ENCODE measurements around the gene VARS2.

The VARS2 gene

DNA sequence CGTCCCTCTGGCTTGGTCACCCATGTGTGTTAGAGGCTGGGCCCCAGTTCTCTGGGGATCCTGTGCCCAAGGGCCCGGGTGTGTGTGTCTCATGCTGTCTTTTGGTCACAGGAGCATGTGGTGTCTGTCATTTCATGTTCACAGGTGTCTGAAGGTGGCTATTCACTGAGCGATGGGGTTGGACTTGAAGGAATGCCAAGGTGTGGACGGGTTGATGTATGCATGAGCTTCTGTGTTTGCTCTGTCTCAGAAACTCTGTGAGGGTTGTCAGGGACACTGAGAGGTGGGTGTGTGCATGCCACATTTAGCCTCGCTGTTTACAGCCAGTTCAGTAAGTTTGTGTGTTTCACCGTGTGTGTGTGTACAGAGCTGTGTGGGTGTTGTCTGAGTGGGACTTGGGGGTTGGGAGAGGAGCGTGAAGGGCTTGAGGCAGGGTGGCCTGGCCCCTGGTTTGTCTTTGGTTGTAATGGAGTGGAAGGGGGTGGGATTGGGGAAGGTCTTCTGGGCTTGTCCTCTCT, 28.5 kb upstream of the VARS2 start:
- peak overlapping the region; percentile 80 for H3K4me3 ChIP-seq (ENCODE audit: low read length)
- DNase-seq (ENCODE audit: low read depth), result peak; percentile 78
- TF ChIP-seq, protein P1, sequence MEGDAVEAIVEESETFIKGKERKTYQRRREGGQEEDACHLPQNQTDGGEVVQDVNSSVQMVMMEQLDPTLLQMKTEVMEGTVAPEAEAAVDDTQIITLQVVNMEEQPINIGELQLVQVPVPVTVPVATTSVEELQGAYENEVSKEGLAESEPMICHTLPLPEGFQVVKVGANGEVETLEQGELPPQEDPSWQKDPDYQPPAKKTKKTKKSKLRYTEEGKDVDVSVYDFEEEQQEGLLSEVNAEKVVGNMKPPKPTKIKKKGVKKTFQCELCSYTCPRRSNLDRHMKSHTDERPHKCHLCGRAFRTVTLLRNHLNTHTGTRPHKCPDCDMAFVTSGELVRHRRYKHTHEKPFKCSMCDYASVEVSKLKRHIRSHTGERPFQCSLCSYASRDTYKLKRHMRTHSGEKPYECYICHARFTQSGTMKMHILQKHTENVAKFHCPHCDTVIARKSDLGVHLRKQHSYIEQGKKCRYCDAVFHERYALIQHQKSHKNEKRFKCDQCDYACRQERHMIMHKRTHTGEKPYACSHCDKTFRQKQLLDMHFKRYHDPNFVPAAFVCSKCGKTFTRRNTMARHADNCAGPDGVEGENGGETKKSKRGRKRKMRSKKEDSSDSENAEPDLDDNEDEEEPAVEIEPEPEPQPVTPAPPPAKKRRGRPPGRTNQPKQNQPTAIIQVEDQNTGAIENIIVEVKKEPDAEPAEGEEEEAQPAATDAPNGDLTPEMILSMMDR (IDR thresholded peaks at IDR 0.05; ENCODE audit: insufficient read depth, low read depth, low read length, missing control alignments), result no peak

GRCh38 chr6:30885999-30886896, 27.8 kb upstream of the VARS2 start:
- peak overlapping the region; percentile 80 for H3K4me3 ChIP-seq (ENCODE audit: low read length)
- TF ChIP-seq, protein P1 (IDR thresholded peaks at IDR 0.05; ENCODE audit: insufficient read depth, low read depth, low read length, missing control alignments), result no peak
- peak; percentile 95 for DNase-seq (ENCODE audit: low read depth)

DNA sequence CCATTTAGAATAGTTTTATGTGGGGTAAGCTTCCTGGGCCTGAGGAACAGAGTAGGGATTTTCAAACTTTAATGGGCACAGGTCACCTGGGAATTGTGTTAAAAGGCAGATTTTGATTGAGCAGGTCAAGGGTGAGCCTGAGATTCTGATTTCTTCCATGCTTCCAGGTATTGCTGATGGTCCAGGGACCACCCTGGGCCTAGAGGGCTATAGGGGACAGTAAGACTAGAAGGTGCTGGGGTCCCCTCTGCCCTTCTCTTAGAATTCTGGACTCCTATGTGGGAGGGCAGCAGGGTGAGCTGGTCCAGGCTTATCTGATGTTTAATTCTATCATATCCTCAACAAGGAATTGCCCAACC, 27.2 kb upstream of the VARS2 start:
- no peak for DNase-seq (ENCODE audit: low read depth)
- TF ChIP-seq, protein P1 (IDR thresholded peaks at IDR 0.05; ENCODE audit: insufficient read depth, low read depth, low read length, missing control alignments), result no peak
- peak overlapping the region; percentile 80 for H3K4me3 ChIP-seq (ENCODE audit: low read length)

DNA sequence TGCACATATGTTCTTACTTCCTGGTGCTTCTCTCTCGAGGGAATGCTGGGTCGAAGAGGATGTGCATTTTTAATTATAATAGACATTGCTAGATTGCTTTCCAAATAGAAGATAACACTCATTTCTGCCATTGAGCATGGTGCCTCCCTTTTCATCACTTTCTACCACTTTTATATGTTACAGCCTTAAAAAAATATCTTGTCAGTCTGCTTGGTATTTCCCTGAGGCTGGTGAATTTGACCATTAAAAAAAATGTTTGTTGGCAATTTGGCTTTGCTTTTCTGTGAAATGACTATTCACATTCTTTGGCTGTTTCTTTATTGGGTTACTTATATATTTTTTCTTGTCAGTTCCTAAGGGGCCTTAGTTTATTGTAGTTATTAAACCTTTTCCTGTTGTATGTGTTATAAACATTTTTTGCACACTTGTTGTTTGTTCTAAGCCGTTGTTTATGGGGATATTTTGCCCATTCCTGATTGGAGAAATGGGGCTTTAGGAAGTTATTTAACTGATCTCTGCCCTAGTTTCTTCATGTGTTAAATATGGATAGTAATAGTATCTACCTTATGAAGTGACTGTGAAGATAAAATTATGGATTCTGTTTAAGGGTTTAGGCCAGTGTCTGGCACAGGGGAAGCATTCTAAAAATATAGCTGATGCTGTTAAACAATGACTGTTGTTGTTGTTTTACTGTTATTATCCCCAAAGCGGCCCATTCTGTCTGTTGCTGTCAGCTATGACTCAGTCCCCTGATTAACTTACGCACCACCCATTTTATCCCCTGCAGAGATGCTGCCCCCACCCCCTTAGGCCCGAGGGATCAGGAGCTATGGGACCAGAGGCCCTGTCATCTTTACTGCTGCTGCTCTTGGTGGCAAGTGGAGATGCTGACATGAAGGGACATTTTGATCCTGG, 25.9 kb upstream of the VARS2 start:
- TF ChIP-seq, protein P1 (IDR thresholded peaks at IDR 0.05; ENCODE audit: insufficient read depth, low read depth, low read length, missing control alignments), result no peak
- DNase-seq (ENCODE audit: low read depth), result no peak
- H3K4me3 ChIP-seq (ENCODE audit: low read length), result no peak overlapping the region

- H3K4me3 ChIP-seq (ENCODE audit: low read length), result no peak overlapping the region
- no peak for DNase-seq (ENCODE audit: low read depth)
- TF ChIP-seq, protein P1 (IDR thresholded peaks at IDR 0.05; ENCODE audit: insufficient read depth, low read depth, low read length, missing control alignments), result no peak
Measured at GRCh38 chr6:30888816-30889495, 25.1 kb upstream of the VARS2 start.

- TF ChIP-seq, protein P1 (IDR thresholded peaks at IDR 0.05; ENCODE audit: insufficient read depth, low read depth, low read length, missing control alignments), result no peak
- no peak for DNase-seq (ENCODE audit: low read depth)
- no peak overlapping the region for H3K4me3 ChIP-seq (ENCODE audit: low read length)
Measured at GRCh38 chr6:30889496-30889885, 24.5 kb upstream of the VARS2 start.

Data from epithelial cell of esophagus (primary cell).